Measurements from ENCODE around the gene IFNW1.
A peak's percentile ranks its signal among the peaks of the same experiment; 100 is the strongest.

Gene IFNW1

GRCh38 chr9:21160178-21160577 lies 18.5 kb upstream of the IFNW1 start:
- H3K9ac ChIP-seq (ENCODE audit: low read length) = no peak overlapping the region
- H2BK120ac ChIP-seq (ENCODE audit: insufficient read depth, low read length, poor library complexity) = no peak overlapping the region
- no peak overlapping the region for H3K4ac ChIP-seq (ENCODE audit: low read depth, low read length)
- no peaks in the 10 kb centered on the region for H3K9me3 ChIP-seq (ENCODE audit: insufficient read depth, low read depth, low read length)
- DNase-seq = no peak
- H4K12ac ChIP-seq (ENCODE audit: low read depth, low read length) = no peak overlapping the region
- H3K79me2 ChIP-seq (ENCODE audit: control insufficient read depth, insufficient read depth, low read length, poor library complexity) = no peaks in the 10 kb centered on the region
- H3K79me1 ChIP-seq (ENCODE audit: low read length) = no peaks in the 10 kb centered on the region
- H2AFZ ChIP-seq (ENCODE audit: insufficient read depth, low read length, poor library complexity) = no peak overlapping the region
- H4K8ac ChIP-seq (ENCODE audit: low read depth, low read length) = no peak overlapping the region
- no peak overlapping the region for H2AK5ac ChIP-seq (ENCODE audit: low read length)
- no peaks in the 10 kb centered on the region for H3K36me3 ChIP-seq (ENCODE audit: control insufficient read depth in 1 of 2, insufficient read depth in 2 of 2, low read length in 2 of 2)
- no peak overlapping the region for H3K23ac ChIP-seq (ENCODE audit: low read length)
- WGBS (ENCODE audit: extremely low coverage, insufficient coverage, insufficient read length) = no CpG with 5 or more reads among the region's 1 CpG
- H2BK5ac ChIP-seq (ENCODE audit: low read depth, low read length, poor library complexity) = no peak overlapping the region
- no peak overlapping the region for H4K91ac ChIP-seq (ENCODE audit: low read depth, low read length)
- H3K18ac ChIP-seq (ENCODE audit: low read length) = no peak overlapping the region
- no peak overlapping the region for H3K4me3 ChIP-seq (ENCODE audit: low read depth, low read length)
- H3K4me2 ChIP-seq (ENCODE audit: low read length) = no peak overlapping the region
- H3K4me1 ChIP-seq (ENCODE audit: control insufficient read depth in 1 of 2, insufficient read depth in 2 of 2, low read length in 2 of 2) = no peaks in the 10 kb centered on the region
- no peak overlapping the region for H3K14ac ChIP-seq (ENCODE audit: low read length)
- H3K27me3 ChIP-seq (ENCODE audit: insufficient read depth, low read length) = no peaks in the 10 kb centered on the region
- no peak overlapping the region for H2BK12ac ChIP-seq (ENCODE audit: low read length)
- H3K27ac ChIP-seq (ENCODE audit: low read depth, low read length) = no peak overlapping the region

GRCh38 chr9:21155501-21155900 lies 13.9 kb upstream of the IFNW1 start:
- Histone ChIP-seq H3K4me2 (ENCODE audit: low read length) (no peak overlapping the region), H3K9ac (ENCODE audit: low read length) (no peak overlapping the region), H3K27me3 (ENCODE audit: insufficient read depth, low read length) (no peaks in the 10 kb centered on the region), H2AFZ (ENCODE audit: insufficient read depth, low read length, poor library complexity) (no peak overlapping the region), H3K27ac (ENCODE audit: low read depth, low read length) (no peak overlapping the region), H3K36me3 (ENCODE audit: control insufficient read depth in 1 of 2, insufficient read depth in 2 of 2, low read length in 2 of 2) (no peaks in the 10 kb centered on the region), H3K4ac (ENCODE audit: low read depth, low read length) (no peak overlapping the region), H2BK120ac (ENCODE audit: insufficient read depth, low read length, poor library complexity) (no peak overlapping the region), H3K18ac (ENCODE audit: low read length) (no peak overlapping the region), H3K9me3 (ENCODE audit: insufficient read depth, low read depth, low read length) (no peaks in the 10 kb centered on the region), H4K8ac (ENCODE audit: low read depth, low read length) (no peak overlapping the region), H4K12ac (ENCODE audit: low read depth, low read length) (no peak overlapping the region), H3K4me1 (ENCODE audit: control insufficient read depth in 1 of 2, insufficient read depth in 2 of 2, low read length in 2 of 2) (peaks cover 0 to 2% of the 10 kb centered on the region in 2 experiments), H3K79me2 (ENCODE audit: control insufficient read depth, insufficient read depth, low read length, poor library complexity) (no peaks in the 10 kb centered on the region), H2BK12ac (ENCODE audit: low read length) (no peak overlapping the region), H3K14ac (ENCODE audit: low read length) (no peak overlapping the region), H2BK5ac (ENCODE audit: low read depth, low read length, poor library complexity) (no peak overlapping the region), H2AK5ac (ENCODE audit: low read length) (no peak overlapping the region), H3K79me1 (ENCODE audit: low read length) (no peaks in the 10 kb centered on the region), H3K23ac (ENCODE audit: low read length) (no peak overlapping the region), H3K4me3 (ENCODE audit: low read depth, low read length) (no peak overlapping the region), H4K91ac (ENCODE audit: low read depth, low read length) (no peak overlapping the region)
- WGBS (ENCODE audit: extremely low coverage, insufficient coverage, insufficient read length) = no CpG with 5 or more reads among the region's 2 CpGs
- no peak for DNase-seq

DNA sequence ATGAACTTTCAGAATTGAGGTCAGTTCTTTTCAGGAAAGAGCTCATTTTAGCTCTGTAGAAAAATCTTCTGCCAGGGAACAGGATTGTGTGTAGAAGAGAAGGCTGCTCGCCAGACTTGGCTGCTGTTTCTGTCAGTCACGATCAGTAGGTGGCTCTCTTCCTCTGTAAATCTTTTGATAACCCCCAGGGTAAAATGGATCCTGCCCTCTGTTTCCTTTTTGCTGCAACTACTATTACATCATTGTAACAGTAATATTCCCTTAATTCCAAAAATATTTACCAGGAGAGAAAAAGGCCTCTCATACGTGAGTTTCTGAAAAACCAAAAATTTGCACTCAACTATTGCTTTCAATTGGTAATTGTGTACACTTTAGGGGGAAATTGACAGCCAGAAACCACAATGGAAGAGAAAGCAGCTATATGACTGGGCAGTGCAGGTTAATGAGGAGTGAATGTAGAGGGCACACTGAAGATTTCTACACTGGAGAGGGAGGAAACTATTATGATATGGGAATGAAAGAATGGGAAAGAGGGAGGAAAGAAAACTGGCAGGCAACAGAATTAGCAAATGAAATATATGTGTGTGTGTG lies 12.5 kb upstream of the IFNW1 start:
- Histone ChIP-seq H3K9me3 (ENCODE audit: insufficient read depth, low read depth, low read length) (peaks cover 3% of the 10 kb centered on the region), H3K4me2 (ENCODE audit: low read length) (peak overlapping the region; percentile 47), H3K18ac (ENCODE audit: low read length) (no peak overlapping the region), H3K79me1 (ENCODE audit: low read length) (no peaks in the 10 kb centered on the region), H2AFZ (ENCODE audit: insufficient read depth, low read length, poor library complexity) (no peak overlapping the region), H2AK5ac (ENCODE audit: low read length) (no peak overlapping the region), H3K23ac (ENCODE audit: low read length) (no peak overlapping the region), H3K14ac (ENCODE audit: low read length) (no peak overlapping the region), H3K4ac (ENCODE audit: low read depth, low read length) (no peak overlapping the region), H3K27me3 (ENCODE audit: insufficient read depth, low read length) (no peaks in the 10 kb centered on the region), H3K36me3 (ENCODE audit: control insufficient read depth in 1 of 2, insufficient read depth in 2 of 2, low read length in 2 of 2) (no peaks in the 10 kb centered on the region), H3K79me2 (ENCODE audit: control insufficient read depth, insufficient read depth, low read length, poor library complexity) (no peaks in the 10 kb centered on the region), H3K4me1 (ENCODE audit: control insufficient read depth in 1 of 2, insufficient read depth in 2 of 2, low read length in 2 of 2) (peaks cover 0 to 2% of the 10 kb centered on the region in 2 experiments), H3K4me3 (ENCODE audit: low read depth, low read length) (no peak overlapping the region), H4K91ac (ENCODE audit: low read depth, low read length) (no peak overlapping the region), H2BK120ac (ENCODE audit: insufficient read depth, low read length, poor library complexity) (no peak overlapping the region), H2BK12ac (ENCODE audit: low read length) (no peak overlapping the region), H2BK5ac (ENCODE audit: low read depth, low read length, poor library complexity) (no peak overlapping the region), H4K8ac (ENCODE audit: low read depth, low read length) (no peak overlapping the region), H3K27ac (ENCODE audit: low read depth, low read length) (no peak overlapping the region), H4K12ac (ENCODE audit: low read depth, low read length) (no peak overlapping the region), H3K9ac (ENCODE audit: low read length) (no peak overlapping the region)
- no CpG with 5 or more reads among the region's 3 CpGs for WGBS (ENCODE audit: extremely low coverage, insufficient coverage, insufficient read length)
- peak in 1 of 2 donors; percentile 44 for DNase-seq

- Histone ChIP-seq H3K23ac (ENCODE audit: low read length) (no peak overlapping the region), H2BK12ac (ENCODE audit: low read length) (no peak overlapping the region), H3K14ac (ENCODE audit: low read length) (no peak overlapping the region), H2BK5ac (ENCODE audit: low read depth, low read length, poor library complexity) (no peak overlapping the region), H2AK5ac (ENCODE audit: low read length) (no peak overlapping the region), H4K8ac (ENCODE audit: low read depth, low read length) (no peak overlapping the region), H3K27me3 (ENCODE audit: insufficient read depth, low read length) (no peaks in the 10 kb centered on the region), H3K79me2 (ENCODE audit: control insufficient read depth, insufficient read depth, low read length, poor library complexity) (no peaks in the 10 kb centered on the region), H4K91ac (ENCODE audit: low read depth, low read length) (no peak overlapping the region), H3K4ac (ENCODE audit: low read depth, low read length) (no peak overlapping the region), H3K9me3 (ENCODE audit: insufficient read depth, low read depth, low read length) (peaks cover 3% of the 10 kb centered on the region), H2BK120ac (ENCODE audit: insufficient read depth, low read length, poor library complexity) (no peak overlapping the region), H2AFZ (ENCODE audit: insufficient read depth, low read length, poor library complexity) (no peak overlapping the region), H3K9ac (ENCODE audit: low read length) (no peak overlapping the region), H3K4me2 (ENCODE audit: low read length) (peak overlapping the region; percentile 47), H3K79me1 (ENCODE audit: low read length) (no peaks in the 10 kb centered on the region), H3K36me3 (ENCODE audit: control insufficient read depth in 1 of 2, insufficient read depth in 2 of 2, low read length in 2 of 2) (no peaks in the 10 kb centered on the region), H3K18ac (ENCODE audit: low read length) (no peak overlapping the region), H3K27ac (ENCODE audit: low read depth, low read length) (no peak overlapping the region), H3K4me3 (ENCODE audit: low read depth, low read length) (no peak overlapping the region), H4K12ac (ENCODE audit: low read depth, low read length) (no peak overlapping the region), H3K4me1 (ENCODE audit: control insufficient read depth in 1 of 2, insufficient read depth in 2 of 2, low read length in 2 of 2) (peaks cover 0 to 2% of the 10 kb centered on the region in 2 experiments)
- WGBS (ENCODE audit: extremely low coverage, insufficient coverage, insufficient read length) = no CpG with 5 or more reads among the region's 3 CpGs
- no peak for DNase-seq
Observed at GRCh38 chr9:21153336-21154017, 11.8 kb upstream of the IFNW1 start.

Measured in trophoblast cell (in vitro differentiated cells and primary cell).